H1 (cell line): ENCODE data around the gene PCBP2. TPM values are rescaled to one million over a fixed set of nuclear protein-coding genes. Genes with fewer than 3 reads are reported as not detected.

ENCODE experiments used
- CHD7 ChIP-seq: fragments of 300-600 bp; sonication (generic); IDR thresholded peaks from 2 replicates; pipeline ENCODE4 v1.7.1; 2012; ENCODE audit warnings: low read length, moderate library complexity, mild to moderate bottlenecking, inconsistent platforms; ENCODE audit not compliant: insufficient replicate concordance
- EZH2 ChIP-seq: fragments of 200-600 bp; sonication (generic); IDR thresholded peaks from 2 replicates; pipeline ENCODE4 v1.7.1; 2012; ENCODE audit warnings: low read depth, mild to moderate bottlenecking, moderate library complexity, low read length, inconsistent platforms; ENCODE audit not compliant: severe bottlenecking
- polyA plus RNA-seq, 7 experiments: library from polyadenylated mRNA; depleted of rRNA in 3 of 7; stranded (reverse) in 5 of 7; unstranded in 2 of 7; fragments of >200 nt in 5 of 7; fragments of 200-250 nt in 2 of 7; gene quantifications; 1 replicate in 5 of 7; 2 replicates in 1 of 7; 4 replicates in 1 of 7; pipeline versions ENCODE4 v1.2.1 to v1.2.3, GENCODE V29; 2011 to 2013; ENCODE audit warnings: missing spikeins in 2 of 7, mixed read lengths in 2 of 7
- total RNA-seq: library from RNA; stranded (reverse); fragmentation: NEBNext Ultra II Directional; extraction: Animal tissue kit (Norgen Biotek cat#: 25700); gene quantifications from 2 replicates; pipeline ENCODE4 v1.2.1, GENCODE V29; 2021

Gene PCBP2
- total and polyA plus RNA-seq, 2 of the 8 experiments (the other 6 are each of a cell fraction or from before 2014, with no cell fraction given), result 470 to 1,123 TPM

- no peak for TF ChIP-seq CHD7
- TF ChIP-seq EZH2, result no peak
Measured at GRCh38 chr12:53504004-53504920, 52.4 kb downstream of the PCBP2 start (continued).
